Measurements from ENCODE around the gene PCDHGA7.
"Not testable (repeated sequence)": the region's sequence is repeated elsewhere in the genome, so short reads cannot be mapped to it uniquely, and the experiment has no call there.

Gene PCDHGA7

GRCh38 chr5:141397756-141398551 lies 15.4 kb downstream of the PCDHGA7 start, which contains the start of gene PCDHGB5:
TSS of gene PCDHGB5 (plus strand) at chr5:141397947. CDS start at chr5:141398128, 181 bp downstream.
- peak within 1 kb of the TSS; percentile 36 for H3K4me3 ChIP-seq (ENCODE audit: low read length)
- TF ChIP-seq CTCF (conservative IDR thresholded peaks at IDR 0.05; ENCODE audit: low read depth, low read length), result peak; percentile 56
- DNase-seq (ENCODE audit: low read depth), result not testable (repeated sequence)

- TF ChIP-seq CTCF (conservative IDR thresholded peaks at IDR 0.05; ENCODE audit: low read depth, low read length), result no peak
- DNase-seq (ENCODE audit: low read depth), result no peak
- H3K4me3 ChIP-seq (ENCODE audit: low read length), result no peak overlapping the region
These were observed 16.1 kb downstream of the PCDHGA7 start for GRCh38 chr5:141398608-141399007.

- DNase-seq (ENCODE audit: low read depth), result no peak
- no peak for TF ChIP-seq CTCF (conservative IDR thresholded peaks at IDR 0.05; ENCODE audit: low read depth, low read length)
- no peak overlapping the region for H3K4me3 ChIP-seq (ENCODE audit: low read length)
These were observed 17.2 kb downstream of the PCDHGA7 start for GRCh38 chr5:141399555-141400258.

- H3K4me3 ChIP-seq (ENCODE audit: low read length), result peak within 1 kb of the TSS; percentile 29
- peak; percentile 55 for TF ChIP-seq CTCF (conservative IDR thresholded peaks at IDR 0.05; ENCODE audit: low read depth, low read length)
- DNase-seq (ENCODE audit: low read depth), result no peak
These were observed 20.2 kb downstream of the PCDHGA7 start, which contains the start of gene PCDHGA9 for GRCh38 chr5:141402553-141403243. TSS of gene PCDHGA9 (plus strand) at chr5:141402778. CDS start at chr5:141402953, 175 bp downstream.

- TF ChIP-seq CTCF (conservative IDR thresholded peaks at IDR 0.05; ENCODE audit: low read depth, low read length), result no peak
- no peak overlapping the region for H3K4me3 ChIP-seq (ENCODE audit: low read length)
- DNase-seq (ENCODE audit: low read depth), result no peak
These were observed 20.8 kb downstream of the PCDHGA7 start for GRCh38 chr5:141403387-141403786.

- TF ChIP-seq CTCF (conservative IDR thresholded peaks at IDR 0.05; ENCODE audit: low read depth, low read length), result peak; percentile 71
- not testable (repeated sequence) for DNase-seq (ENCODE audit: low read depth)
- H3K4me3 ChIP-seq (ENCODE audit: low read length), result peak within 1 kb of the TSS; percentile 42
These were observed 25.4 kb downstream of the PCDHGA7 start, which contains the start of gene PCDHGB6 for GRCh38 chr5:141407790-141408505. TSS of gene PCDHGB6 (plus strand) at chr5:141408021. CDS start at chr5:141408203, 182 bp downstream.
